AG10803 (cell line): ENCODE results near the gene PHB1.
A peak's percentile ranks its signal among the peaks of the same experiment; 100 is the strongest.

Experiments
- DNase-seq: peaks from one replicate; pipeline ENCODE4 v3.0.0; 2010; ENCODE audit warnings: low read depth
- H3K4me3 ChIP-seq: 2 replicates; pipeline ENCODE4 v1.5.1; 2011; ENCODE audit warnings: mild to moderate bottlenecking, low read length, control low read depth
- TF ChIP-seq, protein P1 (sequence below): conservative IDR thresholded peaks from 2 replicates; pipeline ENCODE4 v1.5.1; 2011; ENCODE audit warnings: mild to moderate bottlenecking, low read length, control low read depth, inconsistent platforms

The PHB1 gene

DNA sequence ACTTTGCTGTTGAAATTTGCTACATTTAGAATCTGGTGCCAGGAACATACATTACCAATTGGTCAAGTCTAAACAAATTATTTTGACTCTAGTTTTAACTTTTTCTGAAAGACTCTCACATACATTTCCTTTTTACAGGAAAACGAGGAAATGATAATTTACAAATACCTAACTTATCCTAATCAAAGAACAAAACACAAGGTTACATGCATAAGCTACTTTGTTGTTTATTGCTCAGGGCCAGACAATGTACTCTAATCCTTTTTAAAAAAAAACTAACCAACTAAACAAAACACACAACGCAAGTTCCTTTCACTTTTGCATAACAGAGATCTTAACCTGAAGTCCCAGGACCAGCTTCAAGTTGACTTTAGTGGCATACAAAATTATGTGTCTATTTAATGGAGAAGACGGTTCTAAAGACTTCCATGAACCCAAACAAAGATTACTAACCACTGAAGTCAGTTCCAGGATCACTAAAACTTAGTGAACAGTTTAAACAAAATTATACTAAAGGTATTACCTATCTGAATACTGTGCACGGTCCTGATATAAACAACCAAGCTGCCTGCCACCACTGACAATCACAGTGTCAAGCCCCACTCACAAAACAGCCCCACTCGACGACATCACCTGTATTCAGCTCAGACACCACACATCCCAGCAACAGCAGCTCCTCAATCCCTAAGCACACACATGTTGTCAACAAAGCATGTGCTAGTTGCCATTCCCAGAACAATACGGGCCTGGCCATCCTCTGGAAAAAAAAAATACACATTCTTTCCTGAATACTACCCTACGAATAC, 54.5 kb downstream of the PHB1 start:
- no peak for DNase-seq
- TF ChIP-seq, protein P1, sequence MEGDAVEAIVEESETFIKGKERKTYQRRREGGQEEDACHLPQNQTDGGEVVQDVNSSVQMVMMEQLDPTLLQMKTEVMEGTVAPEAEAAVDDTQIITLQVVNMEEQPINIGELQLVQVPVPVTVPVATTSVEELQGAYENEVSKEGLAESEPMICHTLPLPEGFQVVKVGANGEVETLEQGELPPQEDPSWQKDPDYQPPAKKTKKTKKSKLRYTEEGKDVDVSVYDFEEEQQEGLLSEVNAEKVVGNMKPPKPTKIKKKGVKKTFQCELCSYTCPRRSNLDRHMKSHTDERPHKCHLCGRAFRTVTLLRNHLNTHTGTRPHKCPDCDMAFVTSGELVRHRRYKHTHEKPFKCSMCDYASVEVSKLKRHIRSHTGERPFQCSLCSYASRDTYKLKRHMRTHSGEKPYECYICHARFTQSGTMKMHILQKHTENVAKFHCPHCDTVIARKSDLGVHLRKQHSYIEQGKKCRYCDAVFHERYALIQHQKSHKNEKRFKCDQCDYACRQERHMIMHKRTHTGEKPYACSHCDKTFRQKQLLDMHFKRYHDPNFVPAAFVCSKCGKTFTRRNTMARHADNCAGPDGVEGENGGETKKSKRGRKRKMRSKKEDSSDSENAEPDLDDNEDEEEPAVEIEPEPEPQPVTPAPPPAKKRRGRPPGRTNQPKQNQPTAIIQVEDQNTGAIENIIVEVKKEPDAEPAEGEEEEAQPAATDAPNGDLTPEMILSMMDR: no peak
- peak overlapping the region; percentile 89 for H3K4me3 ChIP-seq

- no peak for DNase-seq
- no peak overlapping the region for H3K4me3 ChIP-seq
- TF ChIP-seq, protein P1: no peak
Observed at GRCh38 chr17:49358641-49359247, 55.9 kb downstream of the PHB1 start.

GRCh38 chr17:49357516-49357915, 57.2 kb downstream of the PHB1 start:
- DNase-seq: no peak
- TF ChIP-seq, protein P1: no peak
- H3K4me3 ChIP-seq: no peak overlapping the region

GRCh38 chr17:49356320-49356719, 58.4 kb downstream of the PHB1 start:
- H3K4me3 ChIP-seq: no peak overlapping the region
- no peak for DNase-seq
- TF ChIP-seq, protein P1: no peak
